HG02642 (cell line): ENCODE measurements around the gene USP10.

Experiments
- ATAC-seq: cut with Tn5 transposase; IDR thresholded peaks from one replicate; pipeline ENCODE4 v1.9.1; 2021; ENCODE audit warnings: mild to moderate bottlenecking; ENCODE audit not compliant: unreplicated experiment, poor library complexity

The USP10 gene

DNA sequence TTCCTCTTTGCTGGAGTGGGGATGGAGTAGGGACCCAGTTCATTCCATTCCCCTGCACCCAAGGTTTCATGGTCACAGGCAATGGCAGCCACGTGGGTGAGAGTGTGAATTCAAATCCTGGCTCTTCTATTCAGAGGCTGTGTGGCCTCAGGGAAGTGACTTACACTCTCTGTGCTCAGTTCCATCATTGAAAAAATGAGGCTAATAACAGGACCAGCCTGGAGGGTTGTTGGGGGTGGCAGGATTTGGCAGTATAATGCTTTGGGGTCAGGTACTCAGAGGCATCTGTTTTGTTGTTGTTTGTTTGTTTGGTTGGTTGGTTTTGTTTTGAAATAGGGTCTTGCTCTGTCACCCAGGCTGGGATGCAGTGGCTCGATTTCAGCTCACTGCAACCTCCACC lies 117.8 kb downstream of the USP10 start:
- ATAC-seq = no peak

- no peak for ATAC-seq
Observed at GRCh38 chr16:84818133-84818532, 118.3 kb downstream of the USP10 start.

- no peak for ATAC-seq
Observed at GRCh38 chr16:84818989-84819643, 119.3 kb downstream of the USP10 start.

DNA sequence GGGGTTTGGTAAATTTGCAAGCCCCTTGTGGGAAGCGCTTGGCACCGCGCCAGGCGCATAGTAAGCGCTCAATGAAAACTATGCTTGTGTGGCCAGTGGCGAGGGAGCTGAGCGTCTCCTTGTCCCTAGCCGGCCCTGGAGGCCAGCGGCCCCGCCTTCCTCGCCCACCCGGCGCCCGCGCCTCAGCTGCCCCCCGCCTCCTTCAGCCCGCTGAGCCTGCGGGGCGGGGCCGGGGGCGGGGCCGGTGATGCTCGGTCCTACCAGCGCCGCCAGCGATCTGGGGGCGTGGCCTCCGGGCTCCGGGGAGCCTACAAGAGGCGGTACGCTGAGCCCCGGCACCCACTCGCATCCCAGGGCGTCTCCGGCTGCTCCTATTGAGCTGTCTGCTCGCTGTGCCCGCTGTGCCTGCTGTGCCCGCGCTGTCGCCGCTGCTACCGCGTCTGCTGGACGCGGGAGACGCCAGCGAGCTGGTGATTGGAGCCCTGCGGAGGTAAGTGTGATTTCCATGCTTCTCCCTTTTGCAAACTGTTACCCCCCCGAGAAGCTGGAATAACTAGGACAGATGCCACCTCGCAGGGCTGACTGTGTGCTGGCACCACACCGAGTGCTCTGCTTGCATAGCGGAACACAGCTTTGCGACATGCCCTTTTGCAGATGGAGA lies 120.0 kb downstream of the USP10 start, which contains the start of gene CRISPLD2:
TSS of gene CRISPLD2 (plus strand) at position 342 of the 661 bp plus-strand sequence. CDS start 18,511 bp downstream, outside the sequence.
- peak; percentile 61 for ATAC-seq

DNA sequence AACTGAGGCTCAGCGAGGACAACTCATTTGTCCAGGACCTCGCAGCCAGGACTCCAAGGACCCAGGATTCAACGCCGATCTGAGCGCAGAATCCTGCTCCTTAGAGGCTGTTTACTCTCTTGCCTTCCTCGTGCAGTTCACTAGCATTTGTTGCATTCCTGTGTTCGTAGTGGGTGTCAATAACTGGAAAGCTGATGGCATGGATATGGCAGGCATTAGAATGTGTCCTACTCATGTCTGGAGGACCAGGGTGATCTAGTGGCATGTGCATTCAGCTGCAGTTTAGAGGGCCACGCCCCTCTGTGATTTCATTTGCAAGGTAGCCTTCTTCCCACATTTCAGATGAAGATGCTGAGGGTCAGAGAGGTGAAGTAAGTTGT lies 120.5 kb downstream of the USP10 start:
- no peak for ATAC-seq

- ATAC-seq = no peak
Observed at GRCh38 chr16:84820771-84821170, 121.0 kb downstream of the USP10 start.

DNA sequence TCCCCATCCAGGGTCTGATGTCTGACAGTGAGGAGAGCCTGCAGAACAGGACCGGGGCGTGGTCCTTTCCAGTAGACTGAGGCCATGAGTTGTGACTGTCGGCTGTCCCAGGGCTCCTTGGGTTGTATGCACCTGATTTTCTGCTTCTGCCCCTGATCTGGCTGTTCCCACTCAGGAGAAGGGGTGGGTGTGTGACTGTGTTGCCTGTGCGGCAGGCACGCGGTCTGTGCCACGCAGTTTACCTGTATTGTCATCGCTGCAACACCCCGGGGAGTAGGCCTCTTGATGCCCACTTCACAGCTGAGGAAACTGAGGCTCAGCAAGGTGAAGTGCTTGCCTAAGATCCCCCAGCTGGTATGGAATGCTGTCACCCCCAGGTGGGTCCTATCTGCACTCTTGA lies 121.4 kb downstream of the USP10 start:
- no peak for ATAC-seq

- no peak for ATAC-seq
Observed at GRCh38 chr16:84821728-84822689, 122.2 kb downstream of the USP10 start.

DNA sequence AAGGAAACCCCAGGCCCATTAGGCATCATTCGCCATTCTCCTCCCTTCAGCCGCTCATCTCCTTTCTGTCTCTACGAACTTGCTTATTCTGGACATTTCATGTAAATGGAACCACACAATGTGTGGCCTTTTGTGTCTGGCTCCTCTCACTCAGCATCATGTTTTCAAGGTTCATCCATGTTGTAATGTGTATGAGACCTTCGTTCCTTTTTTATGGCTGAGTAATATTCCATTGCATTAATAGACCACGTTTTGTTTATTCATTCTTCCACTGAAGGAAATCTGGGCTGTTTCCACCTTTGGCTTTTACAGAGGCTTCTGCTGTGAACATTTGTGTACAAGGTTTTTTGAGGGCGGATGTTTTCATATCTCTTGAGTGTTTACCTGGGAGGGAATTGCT lies 123.2 kb downstream of the USP10 start:
- no peak for ATAC-seq

GRCh38 chr16:84823484-84823883 lies 123.7 kb downstream of the USP10 start:
- no peak for ATAC-seq

DNA sequence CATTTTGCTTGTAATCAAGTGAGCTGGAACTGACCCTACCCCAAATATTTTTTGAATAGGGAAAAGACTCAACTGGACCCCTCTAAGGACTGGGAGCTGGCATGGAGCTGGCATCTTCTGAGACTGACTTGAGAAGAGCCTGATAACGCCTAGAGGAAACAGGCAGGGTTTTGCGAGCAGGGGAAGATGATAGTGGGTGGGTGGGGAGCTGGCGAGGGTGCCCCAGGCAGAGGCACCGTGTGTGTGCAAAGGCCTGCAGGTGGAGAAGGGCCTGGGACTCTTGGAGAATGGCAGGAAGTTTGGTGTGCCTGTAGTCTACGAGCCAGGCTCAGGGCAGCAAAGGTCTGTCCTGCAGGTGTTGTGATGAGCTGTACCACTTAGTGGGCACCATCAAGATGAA lies 124.1 kb downstream of the USP10 start:
- ATAC-seq = no peak

DNA sequence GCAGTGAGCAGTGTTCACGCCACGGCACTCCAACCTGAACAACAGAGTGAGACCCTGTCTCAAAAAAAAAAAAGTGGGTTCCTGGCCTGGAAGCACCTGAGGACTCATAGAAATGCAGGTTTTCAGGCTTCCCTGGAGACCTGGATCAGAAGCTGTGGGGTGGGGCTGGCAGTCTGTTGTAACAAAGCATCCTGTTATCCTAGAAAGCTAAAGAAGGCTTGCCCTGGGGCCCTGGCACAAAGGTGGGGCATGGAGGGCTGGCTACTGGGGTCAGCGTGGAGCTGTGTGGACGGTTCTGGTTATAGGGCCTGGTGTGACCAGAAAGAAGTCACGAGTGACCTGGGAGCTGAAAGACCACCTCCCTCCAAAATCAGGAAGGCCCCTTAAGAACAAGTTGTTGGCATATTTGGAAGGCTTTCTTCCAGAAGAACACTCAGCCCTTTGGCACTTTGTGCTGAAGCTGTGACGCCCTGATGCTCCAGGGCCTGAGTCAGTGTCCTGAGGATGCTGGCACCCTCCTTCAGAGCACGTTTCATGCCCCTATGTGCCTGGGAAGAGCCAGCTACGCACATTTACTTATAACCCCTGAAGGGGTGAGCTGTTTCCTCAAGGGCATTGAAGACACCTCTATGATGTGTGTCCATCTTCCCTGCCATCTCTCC lies 126.2 kb downstream of the USP10 start:
- ATAC-seq = no peak

GRCh38 chr16:84826558-84826941 lies 126.8 kb downstream of the USP10 start:
- ATAC-seq = no peak

GRCh38 chr16:84827131-84827574 lies 127.4 kb downstream of the USP10 start:
- ATAC-seq = no peak

- ATAC-seq = no peak
Observed at GRCh38 chr16:84827897-84828296, 128.1 kb downstream of the USP10 start.

- ATAC-seq = no peak
Observed at GRCh38 chr16:84828322-84828721, 128.5 kb downstream of the USP10 start.
